ENCODE results near the gene SHISA6.

Gene SHISA6

DNA sequence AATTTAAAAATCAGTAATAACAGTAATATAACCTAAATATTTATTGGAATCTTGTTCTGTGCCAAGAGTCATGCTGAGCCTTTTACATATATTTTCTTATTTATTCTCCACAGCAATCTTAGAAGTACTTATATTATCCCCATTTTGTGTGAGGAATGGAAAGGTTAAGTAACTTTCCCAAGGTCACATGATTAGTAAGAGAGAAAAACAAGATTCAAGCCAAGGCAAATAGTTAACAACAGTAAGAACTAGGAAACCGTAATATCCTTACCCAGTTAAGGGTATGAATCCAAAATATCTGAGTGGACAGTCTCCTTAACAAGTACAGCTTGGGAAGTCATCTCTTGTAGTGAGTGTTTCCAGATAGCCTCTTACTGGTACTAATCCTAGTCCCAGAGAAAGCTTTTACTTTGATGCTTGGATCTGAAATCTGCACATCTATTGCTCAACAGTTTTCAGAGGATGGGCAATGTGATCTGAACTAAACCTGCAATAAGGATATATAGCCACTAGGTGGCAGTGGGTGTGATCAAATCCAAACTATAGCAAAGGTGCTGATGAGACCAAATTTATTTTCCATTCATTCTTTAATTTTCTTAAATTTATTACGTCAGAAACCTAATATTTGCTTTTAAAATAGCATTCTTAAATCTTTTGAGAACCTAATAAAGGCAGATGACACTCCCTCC lies 23.3 kb downstream of the SHISA6 start:
- intact Hi-C loops (cut with DNase I; ENCODE audit: low total_unique reads), result no loop called here
- H3K9me3 ChIP-seq, result peaks cover 0 to 5% (median 0%) of the 10 kb centered on the region in 3 donors

DNA sequence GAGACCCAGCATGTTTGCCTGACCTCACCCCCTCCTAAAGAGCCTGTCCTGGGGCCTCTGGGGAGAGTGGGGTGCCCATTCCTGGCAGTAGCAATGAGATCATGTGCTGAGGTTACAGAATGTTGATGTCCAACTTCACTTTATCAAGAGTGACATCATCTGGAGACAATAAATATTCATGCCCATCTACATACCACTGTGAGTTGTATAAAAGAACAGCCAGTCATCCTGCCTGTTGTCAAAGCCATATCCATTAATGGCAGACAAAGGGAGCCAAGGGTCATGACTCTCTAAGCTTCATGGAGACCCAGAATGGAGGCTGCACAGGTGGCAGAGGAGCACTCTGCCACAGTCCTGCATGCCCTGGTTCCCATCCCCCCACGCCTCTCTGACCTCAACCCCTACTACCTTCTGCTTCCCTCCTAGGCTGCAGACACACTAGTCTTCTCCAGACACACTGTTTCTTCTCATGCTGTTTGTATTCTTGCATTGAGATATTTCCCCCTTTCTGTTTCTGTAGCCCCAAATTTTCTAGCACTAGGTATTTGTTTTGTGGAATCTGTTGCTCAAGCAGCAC lies 27.1 kb downstream of the SHISA6 start:
- intact Hi-C loops (cut with DNase I; ENCODE audit: low total_unique reads), result no loop called here
- H3K27me3 ChIP-seq, result no peaks in the 10 kb centered on the region

More for the DNA sequence above, 23.3 kb downstream of the SHISA6 start:
- TF ChIP-seq CTCF (IDR thresholded peaks at IDR 0.05), result no peak
- H3K36me3 ChIP-seq, result no peaks in the 10 kb centered on the region
- H3K4me3 ChIP-seq, result no peak overlapping the region
- no peak overlapping the region for H3K27ac ChIP-seq
- no peaks in the 10 kb centered on the region for H3K4me1 ChIP-seq
- DNase-seq, result no peak
- H3K27me3 ChIP-seq, result no peaks in the 10 kb centered on the region

GRCh38 chr17:11269210-11269609 lies 28.2 kb downstream of the SHISA6 start:
- no peaks in the 10 kb centered on the region for H3K27me3 ChIP-seq
- no peak overlapping the region for H3K4me3 ChIP-seq
- no peaks in the 10 kb centered on the region for H3K36me3 ChIP-seq
- no peaks in the 10 kb centered on the region for H3K9me3 ChIP-seq
- TF ChIP-seq CTCF (IDR thresholded peaks at IDR 0.05), result no peak
- no peaks in the 10 kb centered on the region for H3K4me1 ChIP-seq
- H3K27ac ChIP-seq, result no peak overlapping the region
- no peak for DNase-seq
- intact Hi-C loops (cut with DNase I; ENCODE audit: low total_unique reads), result no loop called here

More for the DNA sequence above, 27.1 kb downstream of the SHISA6 start:
- DNase-seq, result no peak
- Histone ChIP-seq H3K4me3 (no peak overlapping the region), H3K27ac (no peak overlapping the region), H3K36me3 (no peaks in the 10 kb centered on the region), H3K9me3 (peaks cover 0 to 5% (median 0%) of the 10 kb centered on the region in 3 donors), H3K4me1 (no peaks in the 10 kb centered on the region)
- no peak for TF ChIP-seq CTCF (IDR thresholded peaks at IDR 0.05)

DNA sequence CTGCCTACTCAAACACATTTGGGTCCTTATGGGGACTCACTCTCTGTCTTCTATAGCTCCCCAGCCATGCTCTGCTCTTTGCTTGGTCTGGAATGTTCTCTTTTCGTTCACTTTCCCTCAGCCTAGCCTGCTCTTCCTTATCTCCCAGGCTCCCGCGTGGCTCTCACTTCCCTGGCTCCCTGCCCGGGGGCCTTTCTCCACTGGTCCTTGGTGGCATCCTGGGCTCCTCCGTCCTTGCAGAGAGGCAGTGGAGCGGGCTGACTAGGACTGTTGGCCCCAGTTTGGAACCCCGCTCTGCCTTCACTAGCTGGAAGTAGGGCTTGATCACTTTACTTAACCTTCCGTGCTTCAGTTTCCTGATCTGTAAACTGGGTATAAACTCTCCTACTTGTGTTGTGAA lies 31.2 kb downstream of the SHISA6 start:
- Histone ChIP-seq H3K27me3 (no peaks in the 10 kb centered on the region), H3K4me3 (no peak overlapping the region), H3K27ac (no peak overlapping the region), H3K9me3 (no peaks in the 10 kb centered on the region), H3K36me3 (no peaks in the 10 kb centered on the region), H3K4me1 (no peaks in the 10 kb centered on the region)
- DNase-seq, result no peak
- intact Hi-C loops (cut with DNase I; ENCODE audit: low total_unique reads), result no loop called here
- no peak for TF ChIP-seq CTCF (IDR thresholded peaks at IDR 0.05)

- Histone ChIP-seq H3K36me3 (no peaks in the 10 kb centered on the region), H3K4me3 (no peak overlapping the region), H3K27ac (no peak overlapping the region), H3K9me3 (no peaks in the 10 kb centered on the region), H3K4me1 (no peaks in the 10 kb centered on the region), H3K27me3 (no peaks in the 10 kb centered on the region)
- TF ChIP-seq CTCF (IDR thresholded peaks at IDR 0.05), result no peak
- intact Hi-C loops (cut with DNase I; ENCODE audit: low total_unique reads), result no loop called here
- DNase-seq, result no peak
Observed at GRCh38 chr17:11273596-11273995, 32.6 kb downstream of the SHISA6 start.
